HL-60 (cell line): ENCODE results near the gene TMSB10.

Experiments
- DNase-seq, 2 experiments: peaks; one replicate each; pipeline ENCODE4 v3.0.0-alpha.2; 2010 to 2020; ENCODE audit warnings: low read depth in 1 of 2, low spot score in 1 of 2
- H3K27ac ChIP-seq: fragments of 250-450 bp; sonication (Bioruptor Pico); replicated peaks from 2 replicates; pipeline ENCODE4 v1.5.1; 2020; ENCODE audit warnings: mild to moderate bottlenecking, moderate library complexity
- H3K27me3 ChIP-seq: fragments of 250-450 bp; sonication (Bioruptor Pico); 2 replicates; pipeline ENCODE4 v1.5.1; 2021; ENCODE audit warnings: mild to moderate bottlenecking, moderate library complexity; ENCODE audit not compliant: insufficient read depth, poor library complexity, severe bottlenecking
- H3K4me3 ChIP-seq: replicated peaks from 2 replicates; pipeline ENCODE4 v1.5.1; 2011; ENCODE audit warnings: mild to moderate bottlenecking, control low read depth, low read length; ENCODE audit not compliant: insufficient read depth
- GABPA ChIP-seq: IDR thresholded peaks from 2 replicates; pipeline ENCODE4 v1.6.1; 2012; ENCODE audit warnings: low read depth
- POLR2AphosphoS5 ChIP-seq: IDR thresholded peaks from 2 replicates; pipeline ENCODE4 v1.6.1; 2012; ENCODE audit warnings: low read depth
- REST ChIP-seq: IDR thresholded peaks from 2 replicates; pipeline ENCODE4 v1.6.1; 2012; ENCODE audit warnings: low read depth; ENCODE audit not compliant: insufficient replicate concordance
- SPI1 ChIP-seq: IDR thresholded peaks from 2 replicates; pipeline ENCODE4 v1.6.1; 2012; ENCODE audit warnings: low read depth, mild to moderate bottlenecking, borderline replicate concordance
- TF ChIP-seq, protein P1 (sequence below): IDR thresholded peaks from one replicate; pipeline ENCODE4 v1.5.1; 2011; ENCODE audit warnings: low read length, control low read depth, inconsistent platforms; ENCODE audit not compliant: insufficient read depth

The TMSB10 gene

DNA sequence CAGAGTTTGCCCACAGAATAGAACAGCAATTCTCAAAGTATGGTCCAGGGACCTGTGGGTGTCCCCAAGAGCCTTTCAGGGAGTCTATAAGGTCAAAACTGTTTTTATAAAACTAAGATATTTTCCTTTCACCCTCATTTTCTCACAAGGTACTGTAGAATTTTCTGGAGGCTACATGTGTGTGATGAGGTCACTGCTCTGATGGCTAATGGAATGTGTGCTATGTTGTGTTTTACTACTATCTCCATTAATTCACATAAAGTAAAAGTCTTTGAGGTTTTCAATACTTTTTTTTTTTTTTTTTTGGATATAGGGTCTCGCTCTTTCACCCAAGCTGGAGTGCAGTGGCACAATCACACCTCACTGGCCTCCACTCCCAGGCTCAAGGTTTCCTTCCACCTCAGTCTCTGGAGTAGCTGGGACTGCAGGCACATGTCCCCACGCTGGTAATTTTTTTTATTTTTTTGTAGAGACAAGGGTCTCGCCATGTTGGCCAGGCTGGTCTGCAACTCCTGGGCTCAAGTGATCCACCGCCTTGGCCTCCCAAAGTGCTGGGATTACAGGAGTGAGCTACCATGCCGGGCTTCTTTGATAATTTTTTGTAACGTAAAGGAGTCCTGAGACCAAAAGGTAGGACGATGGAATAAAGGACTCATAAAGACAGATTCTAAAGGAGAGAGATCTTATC lies 26.4 kb upstream of the TMSB10 start:
- TF ChIP-seq REST (no peak), SPI1 (no peak), POLR2AphosphoS5 (no peak), GABPA (no peak)
- TF ChIP-seq, protein P1, sequence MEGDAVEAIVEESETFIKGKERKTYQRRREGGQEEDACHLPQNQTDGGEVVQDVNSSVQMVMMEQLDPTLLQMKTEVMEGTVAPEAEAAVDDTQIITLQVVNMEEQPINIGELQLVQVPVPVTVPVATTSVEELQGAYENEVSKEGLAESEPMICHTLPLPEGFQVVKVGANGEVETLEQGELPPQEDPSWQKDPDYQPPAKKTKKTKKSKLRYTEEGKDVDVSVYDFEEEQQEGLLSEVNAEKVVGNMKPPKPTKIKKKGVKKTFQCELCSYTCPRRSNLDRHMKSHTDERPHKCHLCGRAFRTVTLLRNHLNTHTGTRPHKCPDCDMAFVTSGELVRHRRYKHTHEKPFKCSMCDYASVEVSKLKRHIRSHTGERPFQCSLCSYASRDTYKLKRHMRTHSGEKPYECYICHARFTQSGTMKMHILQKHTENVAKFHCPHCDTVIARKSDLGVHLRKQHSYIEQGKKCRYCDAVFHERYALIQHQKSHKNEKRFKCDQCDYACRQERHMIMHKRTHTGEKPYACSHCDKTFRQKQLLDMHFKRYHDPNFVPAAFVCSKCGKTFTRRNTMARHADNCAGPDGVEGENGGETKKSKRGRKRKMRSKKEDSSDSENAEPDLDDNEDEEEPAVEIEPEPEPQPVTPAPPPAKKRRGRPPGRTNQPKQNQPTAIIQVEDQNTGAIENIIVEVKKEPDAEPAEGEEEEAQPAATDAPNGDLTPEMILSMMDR: no peak
- Histone ChIP-seq H3K27ac (no peak overlapping the region), H3K27me3 (peaks cover 34% of the 10 kb centered on the region), H3K4me3 (no peak overlapping the region)
- DNase-seq: no peak

GRCh38 chr2:84879584-84880394 lies 25.7 kb upstream of the TMSB10 start:
- no peak for DNase-seq
- no peak overlapping the region for H3K4me3 ChIP-seq
- H3K27me3 ChIP-seq: peaks cover 34% of the 10 kb centered on the region

GRCh38 chr2:84880395-84880644 lies 25.1 kb upstream of the TMSB10 start:
- Histone ChIP-seq H3K27ac (no peak overlapping the region), H3K4me3 (peak overlapping the region; percentile 34), H3K27me3 (peaks cover 34% of the 10 kb centered on the region)
- TF ChIP-seq REST (no peak), GABPA (no peak), POLR2AphosphoS5 (no peak), SPI1 (no peak)
- TF ChIP-seq, protein P1: no peak
- DNase-seq: no peak

More at GRCh38 chr2:84879584-84880394, 25.7 kb upstream of the TMSB10 start:
- no peak for TF ChIP-seq POLR2AphosphoS5
- TF ChIP-seq, protein P1: no peak
- TF ChIP-seq REST: no peak
- TF ChIP-seq SPI1: no peak
- TF ChIP-seq GABPA: no peak
- no peak overlapping the region for H3K27ac ChIP-seq
